H9 (cell line): ENCODE measurements around the gene RHOD. TPM values are rescaled to one million over a fixed set of nuclear protein-coding genes. Genes with fewer than 3 reads are reported as not detected.

ENCODE experiments used
- DNase-seq: peaks from one replicate; pipeline ENCODE4 v3.0.0-alpha.2; 2017
- H2AFZ ChIP-seq: one replicate; pipeline ENCODE4 v1.6.1; 2013; ENCODE audit warnings: mild to moderate bottlenecking, low read length, control low read depth, moderate library complexity
- H2AK5ac ChIP-seq: 2 replicates; pipeline ENCODE4 v1.6.1; 2013; ENCODE audit warnings: low read length, control low read depth, mixed read lengths; ENCODE audit not compliant: insufficient read length
- H2BK120ac ChIP-seq: one replicate; pipeline ENCODE4 v1.6.1; 2013; ENCODE audit warnings: low read depth, mild to moderate bottlenecking, low read length, control low read depth, inconsistent platforms; ENCODE audit not compliant: poor library complexity, severe bottlenecking
- H2BK12ac ChIP-seq: 2 replicates; pipeline ENCODE4 v1.6.1; 2013; ENCODE audit warnings: low read length, control low read depth, mixed read lengths, low read depth; ENCODE audit not compliant: insufficient read length
- H2BK15ac ChIP-seq: 2 replicates; pipeline ENCODE4 v1.6.1; 2013; ENCODE audit warnings: low read depth, low read length, control low read depth
- H2BK20ac ChIP-seq: one replicate; pipeline ENCODE4 v1.6.1; 2013; ENCODE audit warnings: low read depth, mild to moderate bottlenecking, low read length, control low read depth, inconsistent platforms; ENCODE audit not compliant: poor library complexity, severe bottlenecking
- H2BK5ac ChIP-seq: 2 replicates; pipeline ENCODE4 v1.6.1; 2013; ENCODE audit warnings: low read length, control low read depth, mixed read lengths; ENCODE audit not compliant: insufficient read length
- H3K14ac ChIP-seq: 2 replicates; pipeline ENCODE4 v1.6.1; 2013; ENCODE audit warnings: low read length, control low read depth; ENCODE audit not compliant: insufficient read depth
- H3K18ac ChIP-seq: 2 replicates; pipeline ENCODE4 v1.6.1; 2013; ENCODE audit warnings: low read depth, mild to moderate bottlenecking, mixed read lengths, low read length, control low read depth; ENCODE audit not compliant: insufficient read length
- H3K23ac ChIP-seq: 2 replicates; pipeline ENCODE4 v1.6.1; 2013; ENCODE audit warnings: low read length, control low read depth, mixed read lengths, low read depth; ENCODE audit not compliant: insufficient read length
- H3K23me2 ChIP-seq: 2 replicates; pipeline ENCODE4 v1.6.1; 2013; ENCODE audit warnings: low read depth, mild to moderate bottlenecking, mixed read lengths, low read length, control low read depth; ENCODE audit not compliant: insufficient read length, poor library complexity, severe bottlenecking
- H3K27ac ChIP-seq: 2 replicates; pipeline ENCODE4 v1.5.1; 2013; ENCODE audit warnings: low read length, control low read depth, mixed read lengths, low read depth; ENCODE audit not compliant: insufficient read length
- H3K27me3 ChIP-seq: 2 replicates; pipeline ENCODE4 v1.6.1; 2013; ENCODE audit warnings: low read length, control low read depth, inconsistent platforms; ENCODE audit not compliant: insufficient read depth
- H3K4ac ChIP-seq: 2 replicates; pipeline ENCODE4 v1.6.1; 2013; ENCODE audit warnings: low read depth, mild to moderate bottlenecking, control low read depth, inconsistent platforms, low read length, moderate library complexity
- H3K4me1 ChIP-seq: 2 replicates; pipeline ENCODE4 v1.6.1; 2013; ENCODE audit warnings: low read length, control low read depth, inconsistent platforms; ENCODE audit not compliant: insufficient read depth
- H3K4me2 ChIP-seq: 2 replicates; pipeline ENCODE4 v1.6.1; 2013; ENCODE audit warnings: low read length, control low read depth, mixed read lengths; ENCODE audit not compliant: insufficient read length, insufficient read depth
- H3K56ac ChIP-seq: 2 replicates; pipeline ENCODE4 v1.6.1; 2013; ENCODE audit warnings: low read depth, mild to moderate bottlenecking, mixed read lengths, low read length, control low read depth; ENCODE audit not compliant: insufficient read length
- H3K79me1 ChIP-seq: 2 replicates; pipeline ENCODE4 v1.6.1; 2013; ENCODE audit warnings: low read depth, mild to moderate bottlenecking, moderate library complexity, low read length, control low read depth, inconsistent platforms; ENCODE audit not compliant: insufficient read depth, poor library complexity, severe bottlenecking
- H3K79me2 ChIP-seq: 2 replicates; pipeline ENCODE4 v1.6.1; 2013; ENCODE audit warnings: low read length, control low read depth, inconsistent platforms; ENCODE audit not compliant: insufficient read depth
- H3K9ac ChIP-seq: 2 replicates; pipeline ENCODE4 v1.6.1; 2013; ENCODE audit warnings: low read length, control low read depth, mixed read lengths; ENCODE audit not compliant: insufficient read length; ENCODE audit errors: extremely low read depth
- H3K9me3 ChIP-seq: one replicate; pipeline ENCODE4 v1.6.1; 2013; ENCODE audit warnings: low read depth, low read length, inconsistent platforms; ENCODE audit not compliant: control insufficient read depth
- H3T11ph ChIP-seq: one replicate; pipeline ENCODE4 v1.6.1; 2013; ENCODE audit warnings: mild to moderate bottlenecking, low read length, control low read depth, inconsistent platforms
- H4K20me1 ChIP-seq: one replicate; pipeline ENCODE4 v1.6.1; 2013; ENCODE audit not compliant: control insufficient read depth, insufficient read length, insufficient read depth
- H4K5ac ChIP-seq: 2 replicates; pipeline ENCODE4 v1.6.1; 2013; ENCODE audit warnings: low read depth, mild to moderate bottlenecking, mixed read lengths, low read length, control low read depth; ENCODE audit not compliant: insufficient read length
- H4K8ac ChIP-seq: replicated peaks from 2 replicates; pipeline ENCODE4 v1.6.1; 2013; ENCODE audit warnings: low read length, control low read depth, mixed read lengths, low read depth; ENCODE audit not compliant: insufficient read length
- H4K91ac ChIP-seq: 2 replicates; pipeline ENCODE4 v1.6.1; 2013; ENCODE audit warnings: low read depth, mild to moderate bottlenecking, moderate library complexity, mixed read lengths, low read length, control low read depth; ENCODE audit not compliant: insufficient read length
- H3K27ac Mint-ChIP-seq, 3 experiments: 2 replicates in 2 of 3; 3 replicates in 1 of 3; pipeline ENCODE4 v1.8.0; 2020 to 2021; ENCODE audit warnings: mixed read lengths in 3 of 3, mild to moderate bottlenecking in 1 of 3, moderate library complexity in 1 of 3
- H3K27me3 Mint-ChIP-seq: 2 replicates; pipeline ENCODE4 v1.8.0; 2021; ENCODE audit warnings: low read depth, mild to moderate bottlenecking, moderate library complexity, mixed read lengths
- H3K36me3 Mint-ChIP-seq, 3 experiments: 2 replicates in 2 of 3; 3 replicates in 1 of 3; pipeline ENCODE4 v1.8.0; 2020 to 2021; ENCODE audit warnings: low read depth in 3 of 3, mixed read lengths in 3 of 3; ENCODE audit not compliant: insufficient read depth in 1 of 3
- H3K4me1 Mint-ChIP-seq, 2 experiments: 2 replicates each; pipeline ENCODE4 v1.8.0; 2020; ENCODE audit warnings: mixed read lengths in 2 of 2
- H3K4me3 Mint-ChIP-seq, 2 experiments: 2 replicates in 1 of 2; 3 replicates in 1 of 2; pipeline ENCODE4 v1.8.0; 2020 to 2021; ENCODE audit warnings: mild to moderate bottlenecking in 2 of 2, mixed read lengths in 2 of 2, moderate library complexity in 1 of 2
- H3K9me3 Mint-ChIP-seq, 2 experiments: 2 replicates in 1 of 2; 3 replicates in 1 of 2; pipeline ENCODE4 v1.8.0; 2020; ENCODE audit warnings: mild to moderate bottlenecking in 2 of 2, mixed read lengths in 2 of 2, moderate library complexity in 1 of 2
- WGBS: extraction: QIAGEN DNeasy Blood & Tissue Kit; methylation state at CpG from one replicate; pipeline ENCODE4 v1.1.7; 2013; ENCODE audit warnings: missing lambda C conversion rate, low lambda C conversion rate, mixed read lengths; ENCODE audit not compliant: insufficient read length; ENCODE audit errors: extremely low coverage; 5-methylcytosine and 5-hydroxymethylcytosine counted together
- total RNA-seq: library from RNA; stranded (reverse); gene quantifications from 2 replicates; pipeline ENCODE4 v1.2.1, GENCODE V29; 2021
- TF ChIP-seq, protein P1 (sequence below): fragments of 200-600 bp; sonication (generic); conservative IDR thresholded peaks from 3 replicates; pipeline ENCODE4 v1.8.0; 2021; ENCODE audit warnings: antibody characterized with exemption, mild to moderate bottlenecking

RHOD gene
- total RNA-seq, 1 experiment from 2014 or later, result 14.8 TPM

GRCh38 chr11:67024966-67025365, 31.7 kb upstream of the RHOD start:
- Histone ChIP-seq H3K23me2 (peaks cover 8% of the 10 kb centered on the region), H2BK15ac (no peak overlapping the region), H4K8ac (no peak overlapping the region), H3K4ac (no peak overlapping the region), H3K56ac (no peak overlapping the region), H2BK12ac (no peak overlapping the region), H4K20me1 (no peaks in the 10 kb centered on the region), H2BK20ac (no peak overlapping the region), H3K9me3 (no peaks in the 10 kb centered on the region), H4K91ac (no peak overlapping the region), H2AK5ac (no peak overlapping the region), H3K4me2 (no peak overlapping the region), H3K27me3 (peaks cover 22% of the 10 kb centered on the region), H3K79me2 (no peaks in the 10 kb centered on the region), H4K5ac (no peak overlapping the region), H3K18ac (no peak overlapping the region), H2BK120ac (no peak overlapping the region), H3K23ac (no peak overlapping the region), H3K4me1 (no peaks in the 10 kb centered on the region; the same call in 1 of the 2 replicates), H3K27ac (no peak overlapping the region), H3T11ph (no peak overlapping the region), H3K9ac (no peak overlapping the region), H2AFZ (no peak overlapping the region), H3K79me1 (no peaks in the 10 kb centered on the region), H2BK5ac (no peak overlapping the region), H3K14ac (no peak overlapping the region; the same call in 1 of the 2 replicates)
- no peak for DNase-seq
- Mint-ChIP-seq H3K36me3 (peaks cover 0 to 6% (median 0%) of the 10 kb centered on the region in 3 experiments; a peak in 3 of 7 replicates), H3K27ac (no peak overlapping the region), H3K27me3 (peaks cover 46% of the 10 kb centered on the region), H3K4me1 (peaks cover 14 to 18% of the 10 kb centered on the region in 2 experiments), H3K4me3 (no peak overlapping the region; a peak in 1 of 5 replicates), H3K9me3 (peaks cover 0 to 8% of the 10 kb centered on the region in 2 experiments; a peak in 2 of 5 replicates)
- no CpG with 5 or more reads among the region's 1 CpG for WGBS
- TF ChIP-seq, protein P1, sequence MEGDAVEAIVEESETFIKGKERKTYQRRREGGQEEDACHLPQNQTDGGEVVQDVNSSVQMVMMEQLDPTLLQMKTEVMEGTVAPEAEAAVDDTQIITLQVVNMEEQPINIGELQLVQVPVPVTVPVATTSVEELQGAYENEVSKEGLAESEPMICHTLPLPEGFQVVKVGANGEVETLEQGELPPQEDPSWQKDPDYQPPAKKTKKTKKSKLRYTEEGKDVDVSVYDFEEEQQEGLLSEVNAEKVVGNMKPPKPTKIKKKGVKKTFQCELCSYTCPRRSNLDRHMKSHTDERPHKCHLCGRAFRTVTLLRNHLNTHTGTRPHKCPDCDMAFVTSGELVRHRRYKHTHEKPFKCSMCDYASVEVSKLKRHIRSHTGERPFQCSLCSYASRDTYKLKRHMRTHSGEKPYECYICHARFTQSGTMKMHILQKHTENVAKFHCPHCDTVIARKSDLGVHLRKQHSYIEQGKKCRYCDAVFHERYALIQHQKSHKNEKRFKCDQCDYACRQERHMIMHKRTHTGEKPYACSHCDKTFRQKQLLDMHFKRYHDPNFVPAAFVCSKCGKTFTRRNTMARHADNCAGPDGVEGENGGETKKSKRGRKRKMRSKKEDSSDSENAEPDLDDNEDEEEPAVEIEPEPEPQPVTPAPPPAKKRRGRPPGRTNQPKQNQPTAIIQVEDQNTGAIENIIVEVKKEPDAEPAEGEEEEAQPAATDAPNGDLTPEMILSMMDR, result no peak
